22Rv1 (cell line): ENCODE data around the gene ALAS2.
A peak's percentile ranks its signal among the peaks of the same experiment; 100 is the strongest.

Source experiments
- H3K27ac ChIP-seq: fragments of 450-650 bp; 2 replicates; pipeline ENCODE4 v1.5.1; 2017
- CTCF ChIP-seq: fragments of 450-650 bp; IDR thresholded peaks from 2 replicates; pipeline ENCODE4 v1.5.1; 2017; ENCODE audit warnings: mild to moderate bottlenecking
- ZFX ChIP-seq: fragments of 450-650 bp; IDR thresholded peaks from 2 replicates; pipeline ENCODE4 v1.6.1; 2017; ENCODE audit warnings: antibody characterized with exemption, borderline replicate concordance

The ALAS2 gene

GRCh38 chrX:55026143-55026542 lies 4.6 kb downstream of the ALAS2 start:
- no peak for TF ChIP-seq ZFX
- no peak for TF ChIP-seq CTCF
- no peak overlapping the region for H3K27ac ChIP-seq

DNA sequence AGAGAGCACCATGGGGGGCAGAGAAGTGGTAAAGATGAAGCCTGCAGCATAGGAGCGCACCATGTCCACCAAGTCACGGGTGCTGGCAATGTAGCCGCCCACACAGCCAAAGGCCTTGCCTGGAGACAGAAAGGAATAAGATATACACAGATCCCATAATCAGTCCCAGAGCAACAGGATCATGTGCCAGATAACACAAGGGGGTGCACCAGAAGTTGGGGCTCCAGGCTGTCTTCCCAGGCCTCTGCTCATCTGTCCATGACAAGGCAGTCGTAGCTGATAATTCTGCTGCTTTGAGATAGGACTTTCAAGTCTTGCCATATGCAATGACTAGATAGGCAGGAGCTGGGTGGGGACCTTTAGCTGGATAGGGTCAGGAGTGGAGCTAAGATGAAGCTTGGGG lies 15.9 kb downstream of the ALAS2 start:
- no peak for TF ChIP-seq CTCF
- TF ChIP-seq ZFX = no peak
- H3K27ac ChIP-seq = no peak overlapping the region

DNA sequence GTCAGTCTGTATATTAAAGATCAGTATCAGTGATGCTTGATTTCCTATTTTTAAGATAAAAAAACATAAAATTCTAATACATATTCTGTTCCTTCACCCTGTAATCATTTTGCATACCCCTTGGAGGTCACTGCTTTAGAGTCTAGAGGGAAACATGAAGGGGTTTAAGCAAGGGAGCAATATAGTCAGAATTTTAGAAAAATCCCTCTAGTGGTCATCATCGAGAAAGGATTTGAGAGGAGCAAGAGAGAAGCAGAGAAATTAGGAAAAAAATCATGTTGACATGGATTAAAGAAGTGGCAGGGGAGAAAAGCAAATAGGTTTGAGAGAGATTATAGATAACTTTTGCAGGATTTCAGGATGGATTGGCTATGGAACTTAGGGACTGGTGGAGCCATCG lies 19.5 kb downstream of the ALAS2 start:
- TF ChIP-seq CTCF (peak; percentile 24; the same call in 1 of the 2 replicates), ZFX (no peak)
- H3K27ac ChIP-seq = no peak overlapping the region

DNA sequence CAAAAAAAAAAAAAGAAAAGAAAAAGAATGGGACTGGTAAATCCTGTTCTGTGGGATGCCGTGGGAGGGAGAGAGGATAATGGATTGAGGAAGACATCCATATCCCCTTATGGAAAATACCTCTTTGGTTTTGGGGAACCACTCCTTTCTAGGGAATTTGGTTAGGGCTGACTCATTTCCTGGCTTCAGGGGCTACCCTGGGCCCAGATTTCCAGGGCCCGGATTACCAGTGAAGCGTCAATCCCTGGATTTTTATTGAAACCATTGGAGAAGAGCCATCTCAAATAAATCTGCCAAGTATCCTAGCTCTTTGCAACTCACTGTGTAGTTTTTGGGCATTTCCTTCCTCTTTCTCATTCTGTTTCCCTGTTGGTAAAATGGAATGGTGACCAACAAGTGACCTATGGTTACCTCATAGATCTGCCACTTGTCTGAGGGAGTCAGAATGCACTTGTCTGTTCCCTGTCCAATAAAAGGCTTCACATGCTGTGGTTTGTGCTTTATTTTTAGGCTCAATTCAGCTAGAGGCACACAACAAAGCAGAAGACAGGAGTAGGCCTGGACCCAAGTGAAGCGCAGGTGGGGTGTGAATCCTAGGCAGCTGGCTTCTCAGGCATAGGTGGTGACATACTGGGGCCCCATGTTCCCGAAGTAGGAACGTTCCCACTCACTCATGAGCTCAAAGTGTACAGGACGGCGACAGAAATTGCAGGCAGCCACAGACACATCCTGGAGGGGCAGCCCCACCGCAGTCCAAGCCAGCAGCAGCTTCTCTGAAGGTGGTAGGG lies 22.0 kb downstream of the ALAS2 start:
- TF ChIP-seq ZFX (no peak), CTCF (no peak)
- no peak overlapping the region for H3K27ac ChIP-seq

- TF ChIP-seq ZFX (no peak), CTCF (no peak)
- H3K27ac ChIP-seq = no peak overlapping the region
These were observed 23.1 kb downstream of the ALAS2 start for GRCh38 chrX:55007656-55008055.

GRCh38 chrX:55006827-55007621 lies 23.8 kb downstream of the ALAS2 start:
- no peak overlapping the region for H3K27ac ChIP-seq
- TF ChIP-seq ZFX = no peak
- no peak for TF ChIP-seq CTCF

DNA sequence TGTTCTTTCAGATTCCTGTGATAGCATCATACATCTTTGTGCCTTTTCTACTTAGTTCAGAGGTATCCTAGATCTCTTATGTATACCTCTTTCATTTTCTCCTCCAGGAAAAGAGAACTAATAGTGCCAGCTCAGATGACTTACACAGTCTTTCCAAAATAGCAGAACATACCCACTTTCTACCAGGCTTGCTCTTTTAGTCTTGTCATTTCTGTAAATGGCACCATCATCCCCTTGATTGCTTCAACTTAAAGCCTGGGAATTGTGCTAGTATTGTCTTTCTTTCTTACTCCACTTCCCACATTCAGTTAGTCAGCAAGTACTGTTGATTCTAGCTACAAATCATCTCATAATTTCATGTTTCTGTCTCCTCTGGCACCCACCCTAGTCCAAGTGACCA lies 25.5 kb downstream of the ALAS2 start:
- H3K27ac ChIP-seq = no peak overlapping the region
- TF ChIP-seq ZFX = no peak
- TF ChIP-seq CTCF = no peak
